Measurements from ENCODE around the gene CNTROB.

Gene CNTROB

GRCh38 chr17:7912927-7913524, 19.0 kb upstream of the CNTROB start:
- TF ChIP-seq POLR2A (IDR thresholded peaks at IDR 0.05; ENCODE audit: low read depth, low read length) = no peak
- no peak for TF ChIP-seq POLR2AphosphoS5 (IDR thresholded peaks at IDR 0.05; ENCODE audit: low read depth, low read length)
- TF ChIP-seq TAF1 (IDR thresholded peaks at IDR 0.05; ENCODE audit: borderline replicate concordance, low read depth, low read length) = no peak
- no peak for DNase-seq (ENCODE audit: insufficient read length)
- peak; percentile 72 for FAIRE-seq

GRCh38 chr17:7915179-7915610, 16.8 kb upstream of the CNTROB start:
- no peak for TF ChIP-seq POLR2AphosphoS5 (IDR thresholded peaks at IDR 0.05; ENCODE audit: low read depth, low read length)
- TF ChIP-seq TAF1 (IDR thresholded peaks at IDR 0.05; ENCODE audit: borderline replicate concordance, low read depth, low read length) = no peak
- TF ChIP-seq POLR2A (IDR thresholded peaks at IDR 0.05; ENCODE audit: low read depth, low read length) = no peak
- DNase-seq (ENCODE audit: insufficient read length) (no peak), FAIRE-seq (peak; percentile 60)

GRCh38 chr17:7915611-7916384, 16.2 kb upstream of the CNTROB start, which contains the start of gene RNF227:
Gene RNF227 (minus strand): TSS chr17:7916289. CDS start chr17:7916195, 94 bp downstream.
- FAIRE-seq = peak; percentile 94
- DNase-seq (ENCODE audit: insufficient read length) = peak; percentile 63
- TF ChIP-seq POLR2A (IDR thresholded peaks at IDR 0.05; ENCODE audit: low read depth, low read length) (peak; percentile 46; the same call in 1 of the 2 replicates), TAF1 (IDR thresholded peaks at IDR 0.05; ENCODE audit: borderline replicate concordance, low read depth, low read length) (no peak), POLR2AphosphoS5 (IDR thresholded peaks at IDR 0.05; ENCODE audit: low read depth, low read length) (0 out of 2 replicates have a peak, but pooled peaks have one; percentile 50)

DNA sequence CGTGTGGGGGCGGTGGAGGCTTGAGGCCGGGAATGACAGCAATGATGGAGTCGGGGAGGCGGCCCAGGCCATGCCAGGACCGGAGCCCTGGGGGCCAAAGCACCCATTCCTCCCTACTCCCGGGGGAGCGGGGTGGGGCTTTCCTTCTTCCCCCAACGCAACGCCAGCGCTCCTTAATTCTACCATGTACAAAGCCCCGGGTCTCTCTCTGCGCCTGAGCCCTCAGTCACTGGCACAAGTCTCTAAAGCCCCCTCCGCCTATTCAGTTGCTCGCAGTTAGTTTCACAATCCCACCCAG, 15.7 kb upstream of the CNTROB start:
- no peak for DNase-seq (ENCODE audit: insufficient read length)
- no peak for TF ChIP-seq POLR2AphosphoS5 (IDR thresholded peaks at IDR 0.05; ENCODE audit: low read depth, low read length)
- no peak for TF ChIP-seq TAF1 (IDR thresholded peaks at IDR 0.05; ENCODE audit: borderline replicate concordance, low read depth, low read length)
- TF ChIP-seq POLR2A (IDR thresholded peaks at IDR 0.05; ENCODE audit: low read depth, low read length) = no peak
- no peak for FAIRE-seq

DNA sequence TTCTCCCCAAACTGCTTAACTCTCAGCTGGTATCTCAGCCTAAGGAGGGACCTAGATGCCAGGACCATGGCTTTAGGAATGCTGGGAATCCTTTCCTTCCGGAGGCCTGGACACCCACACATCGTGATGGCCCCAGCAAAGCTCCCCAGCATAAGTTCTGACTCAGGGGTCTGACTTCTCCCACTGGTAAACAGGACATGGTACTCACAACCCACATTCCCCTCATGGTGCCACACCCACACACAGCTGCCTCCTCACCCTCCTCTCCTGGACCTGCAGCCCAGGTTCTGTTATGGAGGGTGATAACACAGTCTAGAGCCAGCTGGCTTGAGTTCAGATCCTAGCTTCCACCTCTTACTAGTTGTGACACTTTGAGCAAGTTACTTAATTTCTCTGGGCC, 15.2 kb upstream of the CNTROB start:
- no peak for TF ChIP-seq POLR2AphosphoS5 (IDR thresholded peaks at IDR 0.05; ENCODE audit: low read depth, low read length)
- TF ChIP-seq TAF1 (IDR thresholded peaks at IDR 0.05; ENCODE audit: borderline replicate concordance, low read depth, low read length) = no peak
- TF ChIP-seq POLR2A (IDR thresholded peaks at IDR 0.05; ENCODE audit: low read depth, low read length) = no peak
- FAIRE-seq (no peak), DNase-seq (ENCODE audit: insufficient read length) (no peak)

DNA sequence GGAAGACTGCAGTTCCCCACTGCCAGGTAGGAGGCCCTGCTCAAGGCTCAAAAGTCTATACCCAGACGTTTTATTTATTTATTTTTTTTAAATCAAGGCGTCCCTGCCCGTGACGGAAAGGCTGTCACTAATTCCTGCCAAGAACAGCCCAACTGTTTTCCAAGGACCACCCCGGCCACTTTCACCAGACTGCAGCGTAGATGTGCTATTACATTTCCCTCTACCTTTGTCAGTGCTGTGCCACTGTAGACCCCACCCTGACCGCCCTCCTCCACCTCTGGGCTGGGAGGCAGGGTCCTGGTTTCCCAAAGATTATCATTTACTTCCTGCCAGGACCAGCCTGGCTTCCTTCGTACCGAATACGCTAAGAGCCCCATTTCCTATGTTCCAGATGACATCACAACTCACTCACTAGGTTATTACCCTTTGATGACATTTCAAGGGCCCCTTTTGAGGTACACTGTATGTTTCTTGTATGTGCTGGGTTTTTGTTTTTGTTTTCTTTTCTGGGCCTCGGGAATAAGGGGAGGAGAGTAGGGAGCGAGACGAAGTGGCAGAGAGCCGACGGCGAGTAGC, 9.6 kb upstream of the CNTROB start:
- DNase-seq (ENCODE audit: insufficient read length) = no peak
- TF ChIP-seq TAF1 (IDR thresholded peaks at IDR 0.05; ENCODE audit: borderline replicate concordance, low read depth, low read length) (no peak), POLR2A (IDR thresholded peaks at IDR 0.05; ENCODE audit: low read depth, low read length) (no peak), POLR2AphosphoS5 (IDR thresholded peaks at IDR 0.05; ENCODE audit: low read depth, low read length) (no peak)
- FAIRE-seq = peak; percentile 5

GRCh38 chr17:7922845-7923628, 9.0 kb upstream of the CNTROB start:
- peak; percentile 65 for FAIRE-seq
- TF ChIP-seq TAF1 (IDR thresholded peaks at IDR 0.05; ENCODE audit: borderline replicate concordance, low read depth, low read length) (no peak), POLR2A (IDR thresholded peaks at IDR 0.05; ENCODE audit: low read depth, low read length) (no peak), POLR2AphosphoS5 (IDR thresholded peaks at IDR 0.05; ENCODE audit: low read depth, low read length) (no peak)
- peak; percentile 65 for DNase-seq (ENCODE audit: insufficient read length)

GRCh38 chr17:7927596-7927995, 4.4 kb upstream of the CNTROB start:
- TF ChIP-seq POLR2A (IDR thresholded peaks at IDR 0.05; ENCODE audit: low read depth, low read length) (no peak), POLR2AphosphoS5 (IDR thresholded peaks at IDR 0.05; ENCODE audit: low read depth, low read length) (no peak), TAF1 (IDR thresholded peaks at IDR 0.05; ENCODE audit: borderline replicate concordance, low read depth, low read length) (no peak)
- DNase-seq (ENCODE audit: insufficient read length) = no peak
- FAIRE-seq = no peak

- DNase-seq (ENCODE audit: insufficient read length) (no peak), FAIRE-seq (no peak)
- TF ChIP-seq POLR2A (IDR thresholded peaks at IDR 0.05; ENCODE audit: low read depth, low read length) (no peak), POLR2AphosphoS5 (IDR thresholded peaks at IDR 0.05; ENCODE audit: low read depth, low read length) (no peak), TAF1 (IDR thresholded peaks at IDR 0.05; ENCODE audit: borderline replicate concordance, low read depth, low read length) (no peak)
Measured at GRCh38 chr17:7929158-7930023, 2.6 kb upstream of the CNTROB start, which contains the start of gene KCNAB3. Gene KCNAB3 (minus strand): TSS chr17:7929856. CDS start chr17:7929435, 421 bp downstream.

Measured in GM12892 (cell line).